Naive thymus-derived CD8-positive, alpha-beta T cell (primary cell): ENCODE results near the gene RAB11FIP4. TPM values are rescaled to one million over a fixed set of nuclear protein-coding genes. Genes with fewer than 3 reads are reported as not detected.

Experiments
- ATAC-seq, 2 donors: fragments of 150-1000 bp; cut with Tn5 transposase in 1 of 2; sonication (Bioruptor Pico), chemical (Tn5 transposase) in 1 of 2; 1 replicate in 1 of 2; 2 replicates in 1 of 2; pipeline ENCODE4 v1.10.0; 2021; ENCODE audit warnings: mild to moderate bottlenecking in 2 of 2, moderate library complexity in 2 of 2
- POLR2A ChIA-PET: fragments of 350-600 bp; sonication (Branson Sonifier 250); formaldehyde crosslinking; loops from one replicate; lab custom pipeline; 2021; ENCODE audit warnings: antibody characterized with exemption; lab: Charles Lee
- DNase-seq, 10 donors: peaks; one replicate each; pipeline versions ENCODE4 v3.0.0 to v3.0.0-alpha.2; 2020 to 2022
- H3K27ac Mint-ChIP-seq, 10 donors: one replicate each; pipeline ENCODE4 v1.8.0; 2020 to 2022; ENCODE audit warnings: mild to moderate bottlenecking in 10 of 10, mixed read lengths in 10 of 10, moderate library complexity in 4 of 10, inconsistent platforms in 1 of 10
- H3K27me3 Mint-ChIP-seq, 5 donors: one replicate each; pipeline ENCODE4 v1.8.0; 2021 to 2022; ENCODE audit warnings: mixed read lengths in 5 of 5
- H3K36me3 Mint-ChIP-seq, 3 donors: one replicate each; pipeline ENCODE4 v1.8.0; 2020 to 2022; ENCODE audit warnings: mixed read lengths in 3 of 3, mild to moderate bottlenecking in 2 of 3, inconsistent platforms in 1 of 3
- H3K4me1 Mint-ChIP-seq, 4 donors: one replicate each; pipeline ENCODE4 v1.8.0; 2021 to 2022; ENCODE audit warnings: mixed read lengths in 4 of 4
- H3K4me3 Mint-ChIP-seq, 10 donors: one replicate each; pipeline ENCODE4 v1.8.0; 2020 to 2022; ENCODE audit warnings: mild to moderate bottlenecking in 10 of 10, mixed read lengths in 10 of 10, moderate library complexity in 6 of 10, inconsistent platforms in 1 of 10
- H3K9me3 Mint-ChIP-seq, 9 donors: one replicate each; pipeline ENCODE4 v1.8.0; 2020 to 2022; ENCODE audit warnings: mixed read lengths in 9 of 9, mild to moderate bottlenecking in 3 of 9, inconsistent platforms in 1 of 9, moderate library complexity in 1 of 9
- polyA plus RNA-seq, 3 donors: library from polyadenylated mRNA; unstranded; fragments of 300-500 nt; fragmentation: Illumina TruSeq; gene quantifications; one replicate each; pipeline ENCODE4 v1.2.3, GENCODE V29; 2021
- total RNA-seq, 8 experiments: library from RNA in 2 of 8; stranded (reverse) in 2 of 8; gene quantifications; one replicate each; pipeline ENCODE4 v1.2.3 and lab custom pipeline; 2021 to 2026

The RAB11FIP4 gene
- total and polyA plus RNA-seq, 5 experiments from 2014 or later = 14.9 to 51.1 (median 18.6) TPM

DNA sequence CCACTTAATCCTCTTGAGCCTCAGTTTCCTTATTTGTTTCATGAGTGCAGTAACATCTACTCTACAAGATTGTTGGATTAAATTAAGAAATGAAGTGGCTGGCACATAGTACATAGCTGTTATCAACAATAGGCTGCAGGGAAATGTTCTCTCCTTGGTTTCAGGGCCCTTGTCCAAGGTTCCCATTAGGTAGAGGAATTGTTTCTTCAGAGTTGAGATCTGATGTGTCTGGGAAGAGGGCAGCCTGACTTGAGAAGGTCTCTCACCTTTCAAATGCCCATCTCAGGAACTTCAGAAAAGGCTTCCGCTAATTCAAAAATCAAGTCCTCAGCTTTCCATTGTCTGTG lies 87.6 kb downstream of the RAB11FIP4 start:
- peaks cover 0 to 1% (median 0%) of the 10 kb centered on the region in 5 donors for H3K27me3 Mint-ChIP-seq
- H3K36me3 Mint-ChIP-seq = no peaks in the 10 kb centered on the region
- no peak overlapping the region for H3K4me3 Mint-ChIP-seq
- POLR2A ChIA-PET = interaction anchor here (1.7 kb wide), 1 partner anchor 9 kb away, joined by 5 read pairs; no protein-coding TSS in a partner anchor
- no peak overlapping the region for H3K27ac Mint-ChIP-seq
- ATAC-seq (no peak), DNase-seq (no peak)
- no peaks in the 10 kb centered on the region for H3K4me1 Mint-ChIP-seq
- no peaks in the 10 kb centered on the region for H3K9me3 Mint-ChIP-seq

DNA sequence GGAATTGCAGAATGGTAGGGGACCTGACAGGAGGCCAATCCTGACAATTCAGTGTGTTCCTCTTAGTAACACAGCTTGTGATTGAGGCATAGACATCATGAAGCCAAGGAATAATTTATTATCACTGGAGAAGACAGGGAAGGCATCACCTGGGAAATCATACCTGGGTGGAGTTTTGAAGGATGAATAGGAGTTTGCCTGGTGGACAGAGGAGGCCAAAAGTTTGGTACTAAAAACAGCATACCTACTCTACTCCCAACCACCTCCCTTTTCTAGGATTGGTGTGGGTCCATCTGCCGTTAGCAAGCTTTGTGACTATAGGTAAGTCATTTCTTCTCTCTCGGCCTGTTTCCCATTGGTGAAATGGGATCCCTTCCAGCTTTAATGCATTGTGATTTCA lies 88.0 kb downstream of the RAB11FIP4 start:
- Mint-ChIP-seq H3K4me1 (no peaks in the 10 kb centered on the region), H3K36me3 (no peaks in the 10 kb centered on the region), H3K4me3 (no peak overlapping the region), H3K27me3 (peaks cover 0 to 1% (median 0%) of the 10 kb centered on the region in 5 donors), H3K9me3 (no peaks in the 10 kb centered on the region), H3K27ac (no peak overlapping the region)
- POLR2A ChIA-PET = no interaction called here
- ATAC-seq (no peak), DNase-seq (no peak)

DNA sequence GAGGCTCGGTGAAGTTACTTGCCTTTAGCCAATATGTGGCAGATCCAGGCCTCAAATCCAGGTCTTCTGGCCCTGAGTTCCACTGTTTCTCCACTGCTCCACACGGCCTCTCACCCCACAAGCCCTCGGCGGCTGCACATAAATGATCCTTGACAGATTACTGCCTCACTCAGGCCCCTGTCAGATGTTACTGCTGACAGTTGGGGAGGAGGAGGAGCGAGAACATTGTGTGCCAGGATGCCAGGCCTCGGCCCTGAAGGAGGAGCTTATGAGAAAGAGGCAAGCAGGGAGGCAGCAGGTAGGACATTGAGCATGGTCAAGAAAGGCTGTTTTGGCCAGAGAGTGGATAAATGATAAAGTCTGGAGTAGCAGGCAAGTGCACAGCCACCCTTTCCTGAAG lies 88.6 kb downstream of the RAB11FIP4 start:
- ATAC-seq (no peak), DNase-seq (no peak)
- Mint-ChIP-seq H3K9me3 (no peaks in the 10 kb centered on the region), H3K4me3 (no peak overlapping the region), H3K4me1 (no peaks in the 10 kb centered on the region), H3K27me3 (peaks cover 0 to 1% (median 0%) of the 10 kb centered on the region in 5 donors), H3K27ac (no peak overlapping the region), H3K36me3 (no peaks in the 10 kb centered on the region)
- POLR2A ChIA-PET = interaction anchor here (0.7 kb wide), 1 partner anchor 28 kb away, joined by 3 read pairs; no protein-coding TSS in a partner anchor

DNA sequence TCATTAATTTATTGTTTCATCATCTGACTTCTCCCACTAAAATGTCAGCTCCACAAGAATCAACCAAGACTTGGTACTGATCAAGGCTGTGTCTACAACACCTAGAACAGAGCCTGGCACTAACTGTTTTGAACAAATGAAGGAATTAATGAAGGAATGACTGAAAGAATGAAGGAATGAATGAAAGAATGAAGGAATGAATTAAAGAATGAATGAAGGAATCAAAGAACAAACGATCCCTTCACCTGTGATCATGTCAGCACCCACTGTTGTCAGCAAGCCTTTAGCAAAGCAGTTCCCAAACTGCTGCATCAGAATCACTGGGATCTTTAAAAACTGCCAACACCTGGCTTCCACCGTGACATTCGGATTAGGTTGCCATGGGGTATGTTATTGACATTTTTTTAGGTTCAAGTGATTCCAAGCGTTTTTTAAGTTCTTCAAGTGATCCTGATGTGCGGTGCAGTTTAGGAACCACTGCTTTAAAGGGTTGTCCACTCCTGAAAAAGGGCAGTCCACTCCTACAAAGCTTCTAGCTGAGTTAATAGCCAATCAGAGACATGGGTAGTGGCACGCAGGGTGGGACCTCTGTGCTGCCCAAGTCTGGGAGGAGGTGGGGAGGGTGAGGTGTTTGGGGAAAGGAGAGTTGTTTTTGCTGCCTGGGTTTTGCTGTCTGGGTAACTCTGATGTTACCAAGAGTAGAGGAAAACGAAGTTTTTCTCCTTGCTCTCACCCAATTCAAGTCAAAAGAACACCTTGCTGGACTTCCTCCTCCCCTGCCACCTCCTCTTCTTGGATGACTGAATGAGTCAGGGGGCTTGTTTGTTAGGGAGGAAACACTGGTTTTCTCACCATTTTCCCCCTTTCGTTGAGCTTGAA lies 89.7 kb downstream of the RAB11FIP4 start:
- ATAC-seq (no peak), DNase-seq (peak in 1 of 10 donors; percentile 10)
- Mint-ChIP-seq H3K27ac (no peak overlapping the region), H3K27me3 (peaks cover 0 to 1% (median 0%) of the 10 kb centered on the region in 5 donors), H3K4me1 (no peaks in the 10 kb centered on the region), H3K4me3 (no peak overlapping the region), H3K36me3 (no peaks in the 10 kb centered on the region), H3K9me3 (no peaks in the 10 kb centered on the region)
- POLR2A ChIA-PET = interaction anchor here (0.6 to 1.1 kb wide), 2 partner anchors 12 to 17 kb away, joined by 3 to 4 read pairs; no protein-coding TSS in a partner anchor

DNA sequence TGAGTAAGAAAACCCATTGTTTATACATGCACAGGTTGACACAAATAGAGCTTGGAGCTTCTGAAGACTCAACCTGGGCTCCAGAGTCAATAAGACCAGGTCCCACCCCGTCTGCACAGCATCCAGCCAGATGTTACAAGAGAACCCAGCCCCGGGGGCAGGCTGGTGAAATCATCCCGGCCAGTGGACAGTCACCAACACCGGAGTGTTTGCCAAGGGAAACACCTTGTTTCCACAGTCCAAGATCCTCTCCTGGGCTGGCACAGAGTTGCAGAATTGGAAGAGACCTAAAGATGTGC lies 90.3 kb downstream of the RAB11FIP4 start:
- H3K4me1 Mint-ChIP-seq = peaks cover 1 to 5% (median 3%) of the 10 kb centered on the region in 4 donors
- no peaks in the 10 kb centered on the region for H3K36me3 Mint-ChIP-seq
- H3K27me3 Mint-ChIP-seq = peaks cover 0 to 1% (median 0%) of the 10 kb centered on the region in 5 donors
- H3K4me3 Mint-ChIP-seq = no peak overlapping the region
- H3K27ac Mint-ChIP-seq = no peak overlapping the region
- DNase-seq (peak in 1 of 10 donors; percentile 31), ATAC-seq (no peak)
- H3K9me3 Mint-ChIP-seq = no peaks in the 10 kb centered on the region
- POLR2A ChIA-PET = interaction anchor here (1.1 kb wide), 1 partner anchor 12 kb away, joined by 4 read pairs; no protein-coding TSS in a partner anchor

DNA sequence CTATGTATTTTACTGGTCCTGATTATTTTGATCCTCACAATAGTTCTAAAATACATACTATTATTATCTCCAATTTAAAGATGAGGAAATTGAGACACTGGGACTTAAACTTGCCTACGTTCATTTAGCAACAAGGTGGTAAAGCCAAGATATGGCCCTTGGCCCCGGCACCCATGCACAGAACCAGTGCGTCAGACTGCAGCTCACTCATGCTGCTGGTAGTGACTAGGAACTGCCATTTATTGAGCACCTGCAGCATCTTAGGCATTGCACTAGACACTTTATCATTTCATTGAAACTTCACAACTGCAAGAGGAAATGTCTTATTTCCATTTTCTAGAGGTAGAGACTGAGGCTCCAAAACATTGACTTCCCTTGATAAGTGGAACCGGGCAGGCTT lies 93.3 kb downstream of the RAB11FIP4 start:
- no peaks in the 10 kb centered on the region for H3K9me3 Mint-ChIP-seq
- H3K36me3 Mint-ChIP-seq = no peaks in the 10 kb centered on the region
- peak overlapping the region in 1 of 10 donors; percentile 49 for H3K27ac Mint-ChIP-seq
- ATAC-seq = no peak
- POLR2A ChIA-PET = interaction anchor here (0.7 kb wide), 1 partner anchor 38 kb away, joined by 3 read pairs; no protein-coding TSS in a partner anchor
- peaks cover 15 to 24% (median 22%) of the 10 kb centered on the region in 4 donors for H3K4me1 Mint-ChIP-seq
- no peak for DNase-seq
- peaks cover 0 to 1% (median 0%) of the 10 kb centered on the region in 5 donors for H3K27me3 Mint-ChIP-seq
- no peak overlapping the region for H3K4me3 Mint-ChIP-seq

DNA sequence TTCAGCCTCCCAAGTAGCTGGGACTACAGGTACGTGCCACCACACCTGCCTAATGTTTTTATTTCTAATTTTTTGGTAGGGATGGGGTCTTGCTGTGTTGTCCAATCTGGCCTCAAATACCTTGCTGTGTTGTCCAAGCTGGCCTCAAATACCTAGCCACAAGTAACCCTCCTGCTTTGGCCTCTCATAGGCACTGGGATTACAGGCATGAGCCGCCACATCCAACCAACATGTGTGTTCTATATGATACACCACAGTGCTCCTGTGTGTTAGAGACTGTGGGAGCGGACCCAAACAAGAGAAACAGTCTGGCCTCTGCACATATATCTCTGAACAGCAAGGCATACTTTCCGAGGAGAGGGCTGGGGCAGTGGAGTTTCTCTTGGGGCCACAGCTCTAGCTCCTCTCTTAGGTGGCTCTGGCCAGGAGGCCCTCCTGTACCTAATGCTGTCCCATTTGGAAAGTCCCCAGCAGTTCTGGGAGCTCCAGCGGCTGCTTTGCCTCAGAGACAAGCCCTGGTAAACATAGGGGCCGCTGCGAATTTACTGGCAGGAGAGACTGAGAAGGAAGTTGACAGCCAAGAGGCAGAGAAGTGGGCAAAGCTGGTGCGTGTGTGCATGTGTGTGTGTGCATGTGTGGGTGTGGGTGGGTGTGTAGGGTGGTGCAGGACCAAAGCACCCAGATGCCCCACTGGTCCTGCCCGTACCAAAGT lies 95.0 kb downstream of the RAB11FIP4 start:
- Mint-ChIP-seq H3K9me3 (no peaks in the 10 kb centered on the region), H3K36me3 (peaks cover 0 to 2% (median 0%) of the 10 kb centered on the region in 3 donors), H3K27ac (peak overlapping the region; percentile 85 to 97 (median 95)), H3K4me1 (peaks cover 27 to 41% (median 39%) of the 10 kb centered on the region in 4 donors), H3K4me3 (peak overlapping the region; percentile 85 to 92 (median 89)), H3K27me3 (no peaks in the 10 kb centered on the region)
- POLR2A ChIA-PET = interaction anchor here (10.1 kb wide), 1 partner anchor 26 kb away, joined by 264 read pairs; no protein-coding TSS in a partner anchor
- DNase-seq (peak in 2 of 10 donors; percentile 11 to 12), ATAC-seq (no peak)

DNA sequence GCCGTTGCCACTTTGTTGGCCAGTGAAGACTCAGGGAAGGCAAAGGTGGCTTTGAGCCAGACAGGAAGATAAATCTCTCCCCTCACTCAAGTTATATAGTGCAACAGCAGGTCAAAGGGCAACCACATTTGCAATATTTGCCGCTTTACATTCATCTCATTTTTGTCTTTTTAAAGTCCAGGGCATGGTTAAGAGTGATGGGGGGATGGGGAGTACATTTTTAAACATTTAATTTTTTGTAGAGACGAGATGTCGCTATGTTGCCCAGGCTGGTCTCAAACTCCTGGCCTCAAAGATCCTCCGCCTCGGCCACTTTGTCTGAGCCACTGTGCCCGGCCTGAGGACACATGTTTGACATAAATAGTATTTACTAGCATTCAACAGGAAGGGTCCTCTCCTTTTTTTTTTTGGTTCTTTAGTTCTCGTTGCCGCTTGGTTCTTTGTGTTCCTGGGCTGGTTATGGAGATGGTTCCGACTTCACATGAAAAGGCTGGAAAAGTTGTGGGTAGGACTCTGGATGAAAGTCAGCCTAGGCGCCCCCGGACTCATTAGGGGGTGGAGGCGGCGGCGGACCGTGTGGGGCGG lies 95.7 kb downstream of the RAB11FIP4 start:
- Mint-ChIP-seq H3K36me3 (peaks cover 0 to 2% (median 0%) of the 10 kb centered on the region in 3 donors), H3K27me3 (no peaks in the 10 kb centered on the region), H3K27ac (peak overlapping the region; percentile 85 to 97 (median 95)), H3K4me3 (peak overlapping the region; percentile 85 to 92 (median 89)), H3K9me3 (no peaks in the 10 kb centered on the region), H3K4me1 (peaks cover 32 to 48% (median 45%) of the 10 kb centered on the region in 4 donors)
- DNase-seq = no peak
- POLR2A ChIA-PET = interaction anchor here (0.6 to 10.1 kb wide), 11 partner anchors 9 to 1557 kb away, joined by 3 to 264 read pairs (median 4); partner anchors contain the start of genes SSH2 and SUZ12
- ATAC-seq = no peak

DNA sequence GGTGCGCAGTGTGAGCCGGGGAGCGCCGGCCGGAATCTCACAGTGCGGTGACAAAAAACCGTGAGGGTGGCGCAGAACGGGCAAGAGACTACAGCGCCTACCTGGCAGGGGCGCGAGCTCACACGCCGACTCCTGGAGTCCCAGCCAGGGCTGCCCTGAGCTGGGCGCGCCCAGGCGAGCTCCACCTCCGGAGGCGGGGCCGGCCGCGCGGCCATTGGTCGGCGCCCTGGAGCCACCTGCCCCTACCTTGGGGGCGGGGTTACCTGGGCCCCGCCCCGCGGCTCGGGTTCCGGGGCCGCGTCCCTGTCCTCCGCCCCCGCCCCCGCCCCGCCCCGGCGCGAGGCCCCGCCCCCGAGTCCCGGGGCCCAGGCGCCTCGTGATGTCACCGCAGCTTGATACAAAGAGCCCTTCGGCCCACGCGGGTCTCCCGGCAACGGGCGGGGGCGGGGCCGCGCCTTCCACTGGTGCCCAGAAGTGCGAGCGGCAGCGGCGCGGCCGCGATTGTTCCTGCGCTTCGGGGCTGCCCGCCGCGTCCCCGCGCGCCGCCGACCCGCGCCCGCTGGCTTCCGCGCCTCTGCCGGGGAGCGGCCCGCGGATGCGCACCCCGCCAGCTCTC lies 96.3 kb downstream of the RAB11FIP4 start:
- H3K27ac Mint-ChIP-seq = peak overlapping the region; percentile 85 to 97 (median 95)
- DNase-seq (peak; percentile 88 to 99 (median 93)), ATAC-seq (peak; percentile 89)
- no peaks in the 10 kb centered on the region for H3K9me3 Mint-ChIP-seq
- H3K27me3 Mint-ChIP-seq = no peaks in the 10 kb centered on the region
- peaks cover 0 to 2% (median 0%) of the 10 kb centered on the region in 3 donors for H3K36me3 Mint-ChIP-seq
- H3K4me3 Mint-ChIP-seq = peak overlapping the region; percentile 85 to 92 (median 89)
- POLR2A ChIA-PET = interaction anchor here (0.6 to 10.1 kb wide), 12 partner anchors 9 to 1557 kb away, joined by 3 to 264 read pairs (median 4); partner anchors contain the start of genes SSH2 and SUZ12
- H3K4me1 Mint-ChIP-seq = peaks cover 38 to 54% (median 51%) of the 10 kb centered on the region in 4 donors

DNA sequence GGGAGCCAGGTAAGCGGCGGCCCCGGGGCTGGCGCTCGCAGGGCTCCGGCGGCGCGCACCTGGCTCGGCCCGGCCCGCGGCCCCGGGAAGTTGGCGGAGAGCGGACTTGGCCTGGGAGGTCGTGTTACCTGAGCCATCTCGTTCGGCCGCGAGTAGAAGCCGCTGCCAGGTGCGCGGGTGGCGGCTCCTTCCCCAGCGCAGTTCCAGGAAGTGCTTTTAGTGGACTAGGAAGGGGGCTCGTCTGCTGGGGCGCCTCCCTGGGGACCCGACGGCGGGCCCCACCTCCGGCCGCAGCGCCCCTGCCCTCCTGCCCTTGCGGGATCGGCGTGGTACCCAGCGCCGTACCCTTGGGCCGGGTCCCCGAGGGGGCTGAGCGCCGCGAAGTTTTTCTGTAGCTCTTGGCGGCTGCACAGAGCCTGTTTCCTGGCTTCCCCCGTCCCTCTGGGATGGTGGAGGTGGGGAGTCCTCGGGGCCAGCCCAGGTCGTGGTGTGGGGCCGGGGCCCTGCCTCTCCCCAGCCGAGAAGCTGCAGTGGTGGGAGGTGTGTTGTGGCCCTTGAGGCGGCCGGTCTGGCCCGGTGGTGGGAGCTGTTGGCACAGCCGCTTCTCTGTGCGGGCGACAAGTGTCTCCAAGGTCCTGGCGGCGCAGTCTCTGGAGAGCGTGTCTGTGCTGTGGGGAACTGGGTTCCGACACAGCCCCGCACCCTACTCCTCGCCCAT lies 96.9 kb downstream of the RAB11FIP4 start:
- Mint-ChIP-seq H3K36me3 (peaks cover 0 to 2% (median 0%) of the 10 kb centered on the region in 3 donors), H3K27ac (peak overlapping the region; percentile 94 to 99 (median 96)), H3K4me3 (peak overlapping the region; percentile 85 to 95 (median 92)), H3K9me3 (no peaks in the 10 kb centered on the region), H3K4me1 (peaks cover 42 to 60% (median 58%) of the 10 kb centered on the region in 4 donors), H3K27me3 (no peaks in the 10 kb centered on the region)
- POLR2A ChIA-PET = interaction anchor here (0.8 to 10.1 kb wide), 14 partner anchors 10 to 448 kb away, joined by 3 to 264 read pairs (median 4); partner anchors contain the start of gene SUZ12
- peak in 3 of 10 donors; percentile 5 to 41 (median 39) for DNase-seq
- ATAC-seq = peak; percentile 3 to 8

DNA sequence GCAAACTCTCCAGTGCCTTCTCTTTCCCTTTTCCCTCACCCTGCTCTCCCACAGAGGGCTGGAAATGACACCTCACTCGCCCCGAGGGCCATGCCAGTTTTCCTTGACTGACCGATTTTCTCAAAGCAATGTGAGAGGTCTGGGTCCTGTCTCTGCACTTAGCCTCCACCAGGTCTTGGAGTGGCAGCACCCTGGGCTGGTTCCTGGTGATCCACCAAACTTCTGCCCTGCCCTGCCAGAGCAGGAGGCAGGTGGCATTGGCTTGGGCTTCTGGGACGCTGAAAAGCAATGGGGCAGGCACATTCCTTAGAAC lies 97.5 kb downstream of the RAB11FIP4 start:
- Mint-ChIP-seq H3K36me3 (peaks cover 0 to 2% (median 0%) of the 10 kb centered on the region in 3 donors), H3K9me3 (no peaks in the 10 kb centered on the region)

More for the DNA sequence above, 97.5 kb downstream of the RAB11FIP4 start:
- H3K27ac Mint-ChIP-seq = peak overlapping the region; percentile 94 to 99 (median 96)
- POLR2A ChIA-PET = interaction anchor here (1.2 to 10.1 kb wide), 5 partner anchors 9 to 169 kb away, joined by 3 to 264 read pairs (median 7); no protein-coding TSS in a partner anchor
- H3K4me1 Mint-ChIP-seq = peaks cover 47 to 65% (median 63%) of the 10 kb centered on the region in 4 donors
- ATAC-seq = no peak
- no peaks in the 10 kb centered on the region for H3K27me3 Mint-ChIP-seq
- DNase-seq = peak in 1 of 10 donors; percentile 30
- peak overlapping the region; percentile 85 to 95 (median 92) for H3K4me3 Mint-ChIP-seq
